Measurements from ENCODE around the gene DLG2.

DLG2 gene

DNA sequence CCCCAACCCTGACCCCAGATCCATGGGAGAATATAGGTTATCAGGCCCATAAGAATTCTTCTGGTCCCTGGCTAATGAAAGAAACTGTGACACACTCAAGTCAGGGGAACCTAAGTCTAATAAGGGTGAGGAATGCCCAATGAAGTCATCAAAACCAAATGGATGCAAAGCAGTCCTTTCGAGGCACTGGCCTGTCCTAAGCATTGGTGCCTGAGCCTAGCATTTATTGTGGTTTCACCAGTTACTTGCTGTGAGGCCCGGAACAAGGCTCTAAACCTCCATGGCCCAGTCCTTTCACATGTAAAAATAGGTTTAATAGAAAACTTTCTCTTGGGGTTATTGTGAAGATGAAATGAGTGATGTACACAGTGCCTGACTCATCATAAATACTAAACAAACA is 712.6 kb downstream of the DLG2 start:
- in situ Hi-C loops (cut with MboI; ENCODE audit: low sequenced_read_pairs, unreplicated experiment) = no loop called here
- TF ChIP-seq, protein P1, sequence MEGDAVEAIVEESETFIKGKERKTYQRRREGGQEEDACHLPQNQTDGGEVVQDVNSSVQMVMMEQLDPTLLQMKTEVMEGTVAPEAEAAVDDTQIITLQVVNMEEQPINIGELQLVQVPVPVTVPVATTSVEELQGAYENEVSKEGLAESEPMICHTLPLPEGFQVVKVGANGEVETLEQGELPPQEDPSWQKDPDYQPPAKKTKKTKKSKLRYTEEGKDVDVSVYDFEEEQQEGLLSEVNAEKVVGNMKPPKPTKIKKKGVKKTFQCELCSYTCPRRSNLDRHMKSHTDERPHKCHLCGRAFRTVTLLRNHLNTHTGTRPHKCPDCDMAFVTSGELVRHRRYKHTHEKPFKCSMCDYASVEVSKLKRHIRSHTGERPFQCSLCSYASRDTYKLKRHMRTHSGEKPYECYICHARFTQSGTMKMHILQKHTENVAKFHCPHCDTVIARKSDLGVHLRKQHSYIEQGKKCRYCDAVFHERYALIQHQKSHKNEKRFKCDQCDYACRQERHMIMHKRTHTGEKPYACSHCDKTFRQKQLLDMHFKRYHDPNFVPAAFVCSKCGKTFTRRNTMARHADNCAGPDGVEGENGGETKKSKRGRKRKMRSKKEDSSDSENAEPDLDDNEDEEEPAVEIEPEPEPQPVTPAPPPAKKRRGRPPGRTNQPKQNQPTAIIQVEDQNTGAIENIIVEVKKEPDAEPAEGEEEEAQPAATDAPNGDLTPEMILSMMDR (IDR thresholded peaks at IDR 0.05; ENCODE audit: borderline replicate concordance, control extremely low read depth, extremely low read depth, insufficient read depth, missing control alignments) = no peak
- no peak for DNase-seq (ENCODE audit: low spot score)

DNA sequence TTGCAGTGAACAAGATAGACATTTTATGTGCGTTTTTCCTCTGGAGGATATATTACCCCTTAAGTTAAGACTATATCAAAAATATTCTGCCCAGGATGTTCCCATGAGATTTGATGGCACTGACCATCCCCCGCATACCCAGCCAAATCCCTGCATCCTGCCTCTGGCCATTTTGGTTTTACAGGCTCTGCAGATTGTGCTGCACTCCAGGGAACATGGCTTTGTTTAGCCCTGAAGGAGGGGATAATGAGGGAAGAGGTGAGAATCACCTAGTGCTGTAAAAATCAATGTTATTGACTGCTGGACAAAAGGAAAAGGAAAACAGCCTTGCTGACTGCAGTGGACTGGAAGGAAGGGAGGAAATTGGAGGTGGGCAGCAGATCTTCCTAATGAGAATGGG is 717.4 kb downstream of the DLG2 start:
- TF ChIP-seq, protein P1 (IDR thresholded peaks at IDR 0.05; ENCODE audit: borderline replicate concordance, control extremely low read depth, extremely low read depth, insufficient read depth, missing control alignments) = no peak
- in situ Hi-C loops (cut with MboI; ENCODE audit: low sequenced_read_pairs, unreplicated experiment) = no loop called here
- no peak for DNase-seq (ENCODE audit: low spot score)

DNA sequence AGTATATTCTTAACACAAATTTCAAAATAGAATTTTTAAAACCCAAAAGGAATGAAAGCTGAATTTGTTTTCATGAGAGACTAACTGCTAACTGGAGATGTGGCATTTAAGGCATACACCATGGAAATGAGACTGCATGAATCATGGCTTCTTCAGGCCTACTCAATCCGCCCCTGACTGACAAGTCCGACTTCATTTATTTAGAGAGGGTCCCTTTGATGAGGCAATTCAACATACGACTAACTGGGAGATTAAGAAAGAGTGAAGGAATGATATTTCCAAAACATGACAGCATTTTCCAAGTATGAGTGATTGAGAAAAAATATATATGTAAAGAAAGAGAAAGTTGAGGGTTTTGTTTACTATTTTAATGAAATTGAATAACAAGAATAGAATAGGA is 720.1 kb downstream of the DLG2 start:
- TF ChIP-seq, protein P1 (IDR thresholded peaks at IDR 0.05; ENCODE audit: borderline replicate concordance, control extremely low read depth, extremely low read depth, insufficient read depth, missing control alignments) = no peak
- DNase-seq (ENCODE audit: low spot score) = no peak
- in situ Hi-C loops (cut with MboI; ENCODE audit: low sequenced_read_pairs, unreplicated experiment) = no loop called here

DNA sequence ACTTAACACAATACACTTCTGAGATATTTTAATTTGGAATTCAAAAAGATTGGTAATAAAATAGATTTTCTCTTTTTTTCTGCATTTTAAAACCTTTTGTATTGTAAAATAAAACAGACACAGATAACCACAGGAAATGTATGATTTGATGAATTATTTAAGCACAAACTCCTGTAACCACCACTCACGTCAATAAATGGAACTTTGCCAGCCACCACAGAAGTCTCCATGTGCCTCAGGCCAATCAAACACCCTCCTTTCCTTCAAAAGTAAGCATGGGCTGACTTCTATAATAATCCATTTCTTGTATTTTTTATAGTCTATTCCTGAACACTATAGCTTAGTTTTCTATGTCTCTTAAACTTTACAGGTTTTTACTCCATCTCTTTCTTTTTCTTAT is 721.7 kb downstream of the DLG2 start:
- no peak for DNase-seq (ENCODE audit: low spot score)
- TF ChIP-seq, protein P1 (IDR thresholded peaks at IDR 0.05; ENCODE audit: borderline replicate concordance, control extremely low read depth, extremely low read depth, insufficient read depth, missing control alignments) = no peak
- in situ Hi-C loops (cut with MboI; ENCODE audit: low sequenced_read_pairs, unreplicated experiment) = no loop called here

DNA sequence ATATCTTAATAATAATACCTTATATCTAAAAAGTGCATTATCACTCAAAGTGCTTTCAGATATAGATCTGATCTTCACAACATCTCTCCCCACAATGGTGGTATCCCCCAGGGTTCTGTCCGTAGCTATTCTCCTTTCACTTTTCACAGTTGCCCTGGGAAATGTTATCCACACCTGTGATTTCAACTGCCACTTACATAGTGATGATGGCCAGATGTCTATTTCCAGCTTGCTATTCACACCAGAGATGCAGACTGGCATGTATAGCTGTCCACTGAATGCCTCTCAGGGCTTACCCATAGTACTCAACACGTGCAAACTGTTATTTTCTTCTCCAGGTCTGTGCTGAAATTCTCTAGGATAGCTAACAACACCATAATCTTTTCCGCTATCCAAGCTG is 724.7 kb downstream of the DLG2 start:
- DNase-seq (ENCODE audit: low spot score) = no peak
- TF ChIP-seq, protein P1 (IDR thresholded peaks at IDR 0.05; ENCODE audit: borderline replicate concordance, control extremely low read depth, extremely low read depth, insufficient read depth, missing control alignments) = no peak
- in situ Hi-C loops (cut with MboI; ENCODE audit: low sequenced_read_pairs, unreplicated experiment) = no loop called here

DNA sequence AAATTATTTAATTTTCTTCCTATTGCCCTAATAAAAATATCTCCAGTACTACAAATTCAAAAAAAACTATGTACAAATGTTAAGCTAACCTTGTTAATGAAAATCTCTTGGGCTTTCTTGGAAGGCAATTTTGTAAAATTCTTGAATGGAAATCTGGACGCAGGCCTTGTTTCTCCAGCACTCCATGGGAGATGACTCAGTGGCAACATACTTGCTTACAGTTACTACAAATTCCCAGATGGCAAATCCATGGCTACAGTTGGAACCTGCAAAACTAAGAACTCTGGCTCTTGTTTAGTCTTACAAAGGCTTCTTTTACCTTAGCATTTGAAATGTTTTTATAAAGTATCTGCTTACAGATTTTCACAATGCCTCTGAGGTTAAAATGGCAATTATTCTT is 725.2 kb downstream of the DLG2 start:
- in situ Hi-C loops (cut with MboI; ENCODE audit: low sequenced_read_pairs, unreplicated experiment) = no loop called here
- no peak for DNase-seq (ENCODE audit: low spot score)
- TF ChIP-seq, protein P1 (IDR thresholded peaks at IDR 0.05; ENCODE audit: borderline replicate concordance, control extremely low read depth, extremely low read depth, insufficient read depth, missing control alignments) = no peak

DNA sequence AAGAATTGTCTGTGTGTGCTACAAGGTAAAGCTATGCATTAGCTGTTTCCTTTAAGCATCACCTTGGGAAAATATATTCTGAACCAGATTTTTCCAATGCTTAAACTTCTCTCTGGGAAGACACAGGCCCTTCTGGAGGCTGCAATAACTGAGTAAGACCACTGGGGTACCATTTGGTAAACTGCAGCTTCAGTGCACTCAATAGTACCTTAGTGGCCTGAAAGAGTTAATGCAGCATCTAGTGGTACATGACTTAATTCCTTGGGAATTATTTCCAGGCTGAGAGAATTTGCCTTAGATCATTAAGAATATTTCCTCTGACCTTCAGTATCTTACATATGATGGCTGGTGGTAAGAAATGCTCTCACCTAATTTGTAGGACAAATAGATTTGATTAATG is 727.4 kb downstream of the DLG2 start:
- TF ChIP-seq, protein P1 (IDR thresholded peaks at IDR 0.05; ENCODE audit: borderline replicate concordance, control extremely low read depth, extremely low read depth, insufficient read depth, missing control alignments) = no peak
- no peak for DNase-seq (ENCODE audit: low spot score)
- in situ Hi-C loops (cut with MboI; ENCODE audit: low sequenced_read_pairs, unreplicated experiment) = no loop called here
